PC-9 (cell line): ENCODE data around the gene NCMAP.
"Not testable (repeated sequence)": the region's sequence is repeated elsewhere in the genome, so short reads cannot be mapped to it uniquely, and the experiment has no call there.

Experiments used
- EZH2 ChIP-seq: fragments of 200-600 bp; sonication (generic); IDR thresholded peaks from 2 replicates; pipeline ENCODE4 v1.8.0; 2017; ENCODE audit warnings: antibody characterized with exemption, low read depth
- TF ChIP-seq, protein P1 (sequence below): fragments of 200-600 bp; sonication (generic); conservative IDR thresholded peaks from 2 replicates; pipeline ENCODE4 v1.6.1; 2017; ENCODE audit warnings: mixed run types, antibody characterized with exemption, mild to moderate bottlenecking, moderate library complexity

DNA sequence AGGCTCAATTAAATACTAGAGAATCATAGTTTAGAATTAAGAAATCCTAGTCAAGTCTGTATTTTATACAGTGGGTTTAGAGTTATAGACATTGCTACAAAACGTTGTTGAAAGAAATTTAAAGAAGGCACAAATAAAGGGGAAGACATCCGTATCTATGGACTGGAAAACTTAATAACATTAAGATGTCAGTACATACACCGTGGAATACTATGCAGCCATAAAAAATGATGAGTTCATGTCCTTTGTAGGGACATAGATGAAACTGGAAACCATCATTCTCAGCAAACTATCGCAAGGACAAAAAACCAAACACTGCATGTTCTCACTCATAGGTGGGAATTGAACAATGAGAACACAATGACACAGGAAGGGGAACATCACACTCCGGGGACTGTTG is 35.6 kb upstream of the NCMAP start:
- not testable (repeated sequence) for TF ChIP-seq EZH2
- TF ChIP-seq, protein P1, sequence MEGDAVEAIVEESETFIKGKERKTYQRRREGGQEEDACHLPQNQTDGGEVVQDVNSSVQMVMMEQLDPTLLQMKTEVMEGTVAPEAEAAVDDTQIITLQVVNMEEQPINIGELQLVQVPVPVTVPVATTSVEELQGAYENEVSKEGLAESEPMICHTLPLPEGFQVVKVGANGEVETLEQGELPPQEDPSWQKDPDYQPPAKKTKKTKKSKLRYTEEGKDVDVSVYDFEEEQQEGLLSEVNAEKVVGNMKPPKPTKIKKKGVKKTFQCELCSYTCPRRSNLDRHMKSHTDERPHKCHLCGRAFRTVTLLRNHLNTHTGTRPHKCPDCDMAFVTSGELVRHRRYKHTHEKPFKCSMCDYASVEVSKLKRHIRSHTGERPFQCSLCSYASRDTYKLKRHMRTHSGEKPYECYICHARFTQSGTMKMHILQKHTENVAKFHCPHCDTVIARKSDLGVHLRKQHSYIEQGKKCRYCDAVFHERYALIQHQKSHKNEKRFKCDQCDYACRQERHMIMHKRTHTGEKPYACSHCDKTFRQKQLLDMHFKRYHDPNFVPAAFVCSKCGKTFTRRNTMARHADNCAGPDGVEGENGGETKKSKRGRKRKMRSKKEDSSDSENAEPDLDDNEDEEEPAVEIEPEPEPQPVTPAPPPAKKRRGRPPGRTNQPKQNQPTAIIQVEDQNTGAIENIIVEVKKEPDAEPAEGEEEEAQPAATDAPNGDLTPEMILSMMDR, result not testable (repeated sequence)
